GM18951 (cell line): ENCODE results near the gene PRKCE.

Experiments
- POLR2A ChIP-seq: IDR thresholded peaks from 4 replicates; pipeline ENCODE4 v1.6.1; 2011; ENCODE audit warnings: mild to moderate bottlenecking; ENCODE audit not compliant: insufficient read length, insufficient read depth; ENCODE audit errors: extremely low read depth
- in situ Hi-C: fragments of 300-500 bp; cut with MboI; formaldehyde crosslinking; loops from one replicate; pipeline ENCODE4 v1.12.0; 2022; ENCODE audit warnings: low sequenced_read_pairs, mixed read lengths, inconsistent platforms; ENCODE audit not compliant: unreplicated experiment

PRKCE gene

GRCh38 chr2:46041434-46041833 is 390.0 kb downstream of the PRKCE start:
- TF ChIP-seq POLR2A: no peak
- in situ Hi-C loops: no loop called here

GRCh38 chr2:46042207-46042637 is 390.7 kb downstream of the PRKCE start:
- in situ Hi-C loops: no loop called here
- TF ChIP-seq POLR2A: no peak

- in situ Hi-C loops: no loop called here
- no peak for TF ChIP-seq POLR2A
These were observed 391.2 kb downstream of the PRKCE start for GRCh38 chr2:46042711-46043110.

DNA sequence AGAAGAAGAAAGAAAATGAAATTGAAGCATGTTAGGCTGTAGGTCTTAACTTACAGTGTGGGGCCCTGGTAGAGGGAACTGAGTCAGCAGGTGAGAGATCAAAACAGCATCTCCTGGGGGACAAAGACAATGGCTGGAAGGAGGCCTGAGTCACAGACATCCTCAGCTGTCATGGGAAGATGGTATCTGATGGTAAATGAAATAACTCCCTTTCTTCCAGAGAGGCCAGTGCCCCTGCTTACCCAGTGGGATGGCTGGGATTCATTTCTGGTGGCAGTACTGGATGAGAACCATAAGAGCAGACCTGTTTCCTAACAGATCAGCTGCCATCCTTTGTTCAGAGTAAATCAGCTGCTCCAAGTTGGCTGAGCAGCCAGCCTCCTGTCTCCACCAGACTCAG is 394.4 kb downstream of the PRKCE start:
- TF ChIP-seq POLR2A: no peak
- in situ Hi-C loops: no loop called here

- TF ChIP-seq POLR2A: no peak
- in situ Hi-C loops: no loop called here
These were observed 395.8 kb downstream of the PRKCE start for GRCh38 chr2:46047290-46047689.

DNA sequence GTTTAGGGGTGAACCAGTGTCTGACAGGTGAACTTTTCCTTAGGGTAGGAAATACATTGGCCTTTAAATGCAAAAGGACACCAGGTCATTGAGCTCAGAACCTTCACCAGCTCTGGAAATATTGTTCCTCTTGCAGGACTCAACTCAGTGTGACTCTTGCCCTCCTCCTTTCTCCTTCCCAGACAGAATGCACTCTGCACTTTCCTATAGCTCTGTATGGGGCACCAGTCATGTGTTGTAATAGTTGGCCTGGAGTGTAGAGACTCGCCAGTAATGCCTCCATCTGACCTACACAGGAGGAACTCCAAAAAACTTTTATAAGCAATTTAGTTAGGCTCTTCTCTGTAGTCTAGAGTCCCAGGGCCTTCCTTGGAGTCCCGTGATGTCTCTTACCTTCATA is 397.2 kb downstream of the PRKCE start:
- in situ Hi-C loops: no loop called here
- no peak for TF ChIP-seq POLR2A

- in situ Hi-C loops: no loop called here
- TF ChIP-seq POLR2A: no peak
These were observed 398.6 kb downstream of the PRKCE start for GRCh38 chr2:46050027-46050426.

DNA sequence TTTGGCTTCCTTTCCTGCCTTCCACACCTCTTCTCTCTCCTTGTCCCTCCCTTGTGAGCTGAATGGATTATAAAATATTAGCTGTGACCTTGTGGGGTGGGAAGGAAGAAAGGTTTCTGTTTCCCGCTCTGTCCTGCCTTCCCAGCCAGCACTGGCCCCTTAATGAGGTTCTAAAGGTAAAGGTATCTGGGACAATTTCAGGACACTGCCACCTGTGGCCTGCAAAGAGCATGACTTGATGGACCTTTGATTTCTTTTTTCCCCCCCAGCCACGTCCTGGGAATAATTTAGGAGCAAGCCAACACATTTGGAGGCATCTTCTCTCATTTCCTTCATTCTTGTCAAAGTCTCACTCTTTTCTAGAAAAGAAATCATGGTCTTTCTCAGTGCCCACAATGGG is 399.0 kb downstream of the PRKCE start:
- TF ChIP-seq POLR2A: no peak
- in situ Hi-C loops: no loop called here

GRCh38 chr2:46051085-46051484 is 399.6 kb downstream of the PRKCE start:
- no peak for TF ChIP-seq POLR2A
- in situ Hi-C loops: no loop called here

- in situ Hi-C loops: no loop called here
- TF ChIP-seq POLR2A: no peak
These were observed 402.1 kb downstream of the PRKCE start for GRCh38 chr2:46053564-46053963.

- no peak for TF ChIP-seq POLR2A
- in situ Hi-C loops: no loop called here
These were observed 405.1 kb downstream of the PRKCE start for GRCh38 chr2:46056541-46056940.

GRCh38 chr2:46058140-46058539 is 406.7 kb downstream of the PRKCE start:
- in situ Hi-C loops: no loop called here
- no peak for TF ChIP-seq POLR2A

GRCh38 chr2:46062637-46063412 is 411.4 kb downstream of the PRKCE start:
- in situ Hi-C loops: no loop called here
- TF ChIP-seq POLR2A: no peak

DNA sequence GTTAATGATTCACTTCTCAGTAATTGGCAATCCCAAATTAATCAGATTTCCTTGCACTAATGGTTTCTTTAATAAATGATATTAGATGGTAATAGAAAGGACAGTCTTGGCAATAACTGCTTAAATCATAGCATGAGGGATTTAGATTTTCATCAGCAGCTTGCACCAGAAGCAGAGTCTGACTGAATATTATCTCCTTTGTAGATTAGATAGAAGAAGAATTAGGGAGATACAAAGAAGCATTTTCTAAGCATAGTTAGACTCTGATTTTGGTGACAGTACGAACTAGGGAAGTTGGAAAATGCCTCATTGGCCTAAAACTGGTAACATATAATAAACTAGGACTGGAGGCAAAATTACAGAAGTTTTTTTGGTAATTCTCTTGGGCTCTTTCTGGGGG is 412.9 kb downstream of the PRKCE start:
- no peak for TF ChIP-seq POLR2A
- in situ Hi-C loops: no loop called here
